HepG2 (cell line): ENCODE results near the gene MAP2K3. TPM values are rescaled to one million over a fixed set of nuclear protein-coding genes. Genes with fewer than 3 reads are reported as not detected.

Experiments
- AGO1 ChIP-seq: fragments of 200-400 bp; formaldehyde crosslinking; IDR thresholded peaks from 2 replicates; pipeline ENCODE4 v1.6.1; 2017; ENCODE audit warnings: mild to moderate bottlenecking, low read depth, low read length, moderate library complexity; ENCODE audit not compliant: poor library complexity, severe bottlenecking
- AHDC1 ChIP-seq: sonication (generic); formaldehyde crosslinking; IDR thresholded peaks from 2 replicates; pipeline ENCODE4 v1.5.1; 2020; ENCODE audit warnings: mild to moderate bottlenecking, missing genetic modification reagents, borderline replicate concordance
- HHEX ChIP-seq: IDR thresholded peaks from 2 replicates; pipeline ENCODE4 v1.6.1; 2016; ENCODE audit warnings: control low read depth
- NFIB ChIP-seq: sonication (generic); formaldehyde crosslinking; IDR thresholded peaks from 2 replicates; pipeline ENCODE4 v1.9.0; 2021; ENCODE audit warnings: missing genetic modification reagents, mild to moderate bottlenecking, borderline replicate concordance
- PATZ1 ChIP-seq: sonication (generic); formaldehyde crosslinking; IDR thresholded peaks from 2 replicates; pipeline ENCODE4 v1.4.0; 2020; ENCODE audit warnings: missing genetic modification reagents
- SOX5 ChIP-seq: IDR thresholded peaks from 2 replicates; pipeline ENCODE4 v1.6.1; 2016; ENCODE audit warnings: borderline replicate concordance
- SP5 ChIP-seq: IDR thresholded peaks from 2 replicates; pipeline ENCODE4 v1.6.1; 2016; ENCODE audit warnings: low read depth, borderline replicate concordance
- SSRP1 ChIP-seq: IDR thresholded peaks from 2 replicates; pipeline ENCODE4 v1.6.1; 2016; ENCODE audit warnings: control low read depth
- ZBTB25 ChIP-seq: IDR thresholded peaks from 2 replicates; pipeline ENCODE4 v1.6.1; 2018; ENCODE audit warnings: missing genetic modification reagents
- ZBTB37 ChIP-seq: sonication (generic); formaldehyde crosslinking; IDR thresholded peaks from 2 replicates; pipeline ENCODE4 v1.4.0; 2020; ENCODE audit warnings: mild to moderate bottlenecking, missing genetic modification reagents
- ZFP36L1 ChIP-seq: sonication (generic); formaldehyde crosslinking; IDR thresholded peaks from 2 replicates; pipeline ENCODE4 v1.8.0; 2022; ENCODE audit warnings: mild to moderate bottlenecking, missing genetic modification reagents, moderate library complexity
- ZFP90 ChIP-seq: sonication (generic); formaldehyde crosslinking; IDR thresholded peaks from 2 replicates; pipeline ENCODE4 v1.8.0; 2022; ENCODE audit warnings: missing genetic modification reagents, mild to moderate bottlenecking, inconsistent platforms, borderline replicate concordance
- ZNF138 ChIP-seq: sonication (generic); formaldehyde crosslinking; IDR thresholded peaks from 2 replicates; pipeline ENCODE4 v1.5.0; 2020; ENCODE audit warnings: mild to moderate bottlenecking, low read depth, missing genetic modification reagents
- ZNF274 ChIP-seq: sonication (generic); formaldehyde crosslinking; IDR thresholded peaks from 2 replicates; pipeline ENCODE4 v1.5.1; 2020; ENCODE audit warnings: mild to moderate bottlenecking, missing genetic modification reagents
- ZNF292 ChIP-seq: sonication (generic); formaldehyde crosslinking; IDR thresholded peaks from 2 replicates; pipeline ENCODE4 v1.8.1; 2022; ENCODE audit warnings: mild to moderate bottlenecking, low read depth, missing genetic modification reagents, borderline replicate concordance
- ZNF317 ChIP-seq: sonication (generic); formaldehyde crosslinking; IDR thresholded peaks from 2 replicates; pipeline ENCODE4 v1.5.0; 2020; ENCODE audit warnings: mild to moderate bottlenecking, missing genetic modification reagents
- ZSCAN21 ChIP-seq: sonication (generic); formaldehyde crosslinking; IDR thresholded peaks from 2 replicates; pipeline ENCODE4 v1.8.0; 2022; ENCODE audit warnings: mild to moderate bottlenecking, missing genetic modification reagents, moderate library complexity, borderline replicate concordance
- ZSCAN25 ChIP-seq: sonication (generic); formaldehyde crosslinking; IDR thresholded peaks from 2 replicates; pipeline ENCODE4 v1.8.0; 2022; ENCODE audit warnings: mild to moderate bottlenecking, missing genetic modification reagents
- ZUFSP ChIP-seq: sonication (generic); formaldehyde crosslinking; IDR thresholded peaks from 2 replicates; pipeline ENCODE4 v1.9.0; 2021; ENCODE audit warnings: missing genetic modification reagents, mild to moderate bottlenecking, borderline replicate concordance
- polyA plus RNA-seq, 8 experiments: library from polyadenylated mRNA; depleted of rRNA in 3 of 8; stranded (reverse) in 7 of 8; unstranded in 1 of 8; fragments of >200 nt; fragmentation: Illumina TruSeq in 4 of 8; extraction: Trizol in 4 of 8; gene quantifications; 2 replicates each; pipeline versions ENCODE4 v1.2.1 to v1.2.3, GENCODE V29; 2011 to 2016; ENCODE audit warnings: low read depth in 4 of 8, missing spikeins in 1 of 8, mixed read lengths in 1 of 8; ENCODE audit not compliant: insufficient read depth in 1 of 8
- total RNA-seq, 5 experiments: library from RNA; depleted of rRNA; stranded (reverse); fragments of >200 nt; fragmentation: Illumina TruSeq; extraction: Trizol; gene quantifications; 2 replicates each; pipeline ENCODE4 v1.2.3, GENCODE V29; 2016; ENCODE audit warnings: low read depth in 1 of 5

Gene MAP2K3
- total and polyA plus RNA-seq, 2 of the 13 experiments (the other 11 are each of a cell fraction or from before 2014, with no cell fraction given): 20.5 to 27.4 TPM

GRCh38 chr17:21280081-21280518, 4.4 kb upstream of the MAP2K3 start (continued):
- TF ChIP-seq ZFP90 (peak; percentile 77; the same call in 1 of the 2 replicates), SOX5 (CRISPR knock-in tag) (no peak), ZNF274 (CRISPR knock-in tag) (no peak), PATZ1 (CRISPR knock-in tag) (peak; percentile 38; the same call in 1 of the 2 replicates), ZUFSP (CRISPR knock-in tag) (no peak), ZNF317 (CRISPR knock-in tag) (no peak), ZNF292 (CRISPR knock-in tag) (no peak), ZBTB25 (CRISPR knock-in tag) (no peak), ZNF138 (CRISPR knock-in tag) (no peak), SP5 (CRISPR knock-in tag) (no peak), ZSCAN21 (CRISPR knock-in tag) (peak; percentile 40; the same call in 1 of the 2 replicates), NFIB (no peak), SSRP1 (CRISPR knock-in tag) (no peak), HHEX (CRISPR knock-in tag) (no peak), ZBTB37 (no peak), AHDC1 (no peak), ZSCAN25 (CRISPR knock-in tag) (no peak), ZFP36L1 (no peak), AGO1 (no peak)
